Neural progenitor cell (in vitro differentiated cells): ENCODE data around the gene TSPYL1. TPM values are rescaled to one million over a fixed set of nuclear protein-coding genes. Genes with fewer than 3 reads are reported as not detected.

Experiments used
- DNase-seq: peaks from one replicate; pipeline ENCODE4 v3.0.0-alpha.2; 2016; ENCODE audit warnings: low spot score
- H2AFZ ChIP-seq: fragments of 200-600 bp; sonication (generic); replicated peaks from 2 replicates; pipeline ENCODE4 v1.6.1; 2016; ENCODE audit warnings: antibody characterized with exemption
- H3F3A ChIP-seq: fragments of 200-600 bp; sonication (generic); 2 replicates; pipeline ENCODE4 v1.6.1; 2016; ENCODE audit warnings: antibody characterized with exemption, low read depth
- H3K27ac ChIP-seq: fragments of 200-600 bp; sonication (generic); 2 replicates; pipeline ENCODE4 v1.5.1; 2016; ENCODE audit warnings: mild to moderate bottlenecking
- H3K27me3 ChIP-seq: fragments of 200-600 bp; sonication (generic); 2 replicates; pipeline ENCODE4 v1.6.1; 2016; ENCODE audit warnings: mild to moderate bottlenecking, moderate library complexity
- H3K36me3 ChIP-seq: fragments of 200-600 bp; sonication (generic); 2 replicates; pipeline ENCODE4 v1.5.1; 2016
- H3K4me1 ChIP-seq: fragments of 200-600 bp; sonication (generic); 2 replicates; pipeline ENCODE4 v1.6.1; 2016; ENCODE audit warnings: mixed run types
- H3K4me2 ChIP-seq: fragments of 200-600 bp; sonication (generic); 2 replicates; pipeline ENCODE4 v1.6.1; 2016
- H3K4me3 ChIP-seq: fragments of 200-600 bp; sonication (generic); 2 replicates; pipeline ENCODE4 v1.5.1; 2016
- H3K79me2 ChIP-seq: fragments of 200-600 bp; sonication (generic); 2 replicates; pipeline ENCODE4 v1.6.1; 2016; ENCODE audit warnings: low read depth
- H3K9ac ChIP-seq: fragments of 200-600 bp; sonication (generic); 2 replicates; pipeline ENCODE4 v1.6.1; 2016
- H3K9me3 ChIP-seq: fragments of 200-600 bp; sonication (generic); 2 replicates; pipeline ENCODE4 v1.5.1; 2016; ENCODE audit warnings: low read depth
- H4K20me1 ChIP-seq: fragments of 200-600 bp; sonication (generic); 2 replicates; pipeline ENCODE4 v1.6.1; 2016; ENCODE audit warnings: low read depth
- H3K27ac Mint-ChIP-seq: 3 replicates; pipeline ENCODE4 v1.8.0; 2021; ENCODE audit warnings: mixed read lengths
- H3K27me3 Mint-ChIP-seq: 2 replicates; pipeline ENCODE4 v1.8.0; 2022; ENCODE audit warnings: low read depth, mild to moderate bottlenecking, inconsistent platforms, moderate library complexity, mixed read lengths; ENCODE audit not compliant: insufficient read depth
- H3K36me3 Mint-ChIP-seq: 3 replicates; pipeline ENCODE4 v1.8.0; 2021; ENCODE audit warnings: mixed read lengths
- H3K4me1 Mint-ChIP-seq: 3 replicates; pipeline ENCODE4 v1.8.0; 2021; ENCODE audit warnings: mixed read lengths
- H3K4me3 Mint-ChIP-seq: 3 replicates; pipeline ENCODE4 v1.8.0; 2021; ENCODE audit warnings: mild to moderate bottlenecking, moderate library complexity, mixed read lengths
- H3K9me3 Mint-ChIP-seq: 3 replicates; pipeline ENCODE4 v1.8.0; 2020; ENCODE audit warnings: mixed read lengths
- EZH2 ChIP-seq: fragments of 200-600 bp; sonication (generic); IDR thresholded peaks from 2 replicates; pipeline ENCODE4 v1.6.1; 2017; ENCODE audit warnings: antibody characterized with exemption, mild to moderate bottlenecking, moderate library complexity
- EZH2phosphoT487 ChIP-seq: fragments of 200-600 bp; sonication (generic); IDR thresholded peaks from 2 replicates; pipeline ENCODE4 v1.6.1; 2017; ENCODE audit warnings: antibody characterized with exemption
- total RNA-seq: library from RNA; depleted of rRNA; stranded (reverse); fragments of >200 nt; gene quantifications from 2 replicates; pipeline ENCODE4 v1.2.3, GENCODE V29; 2015; ENCODE audit warnings: low replicate concordance
- TF ChIP-seq, protein P1 (sequence below): fragments of 200-600 bp; sonication (generic); IDR thresholded peaks from 2 replicates; pipeline ENCODE4 v1.5.1; 2017; ENCODE audit warnings: antibody characterized with exemption, mild to moderate bottlenecking

Gene TSPYL1
- total RNA-seq, 1 donor from 2014 or later = 63.0 TPM

DNA sequence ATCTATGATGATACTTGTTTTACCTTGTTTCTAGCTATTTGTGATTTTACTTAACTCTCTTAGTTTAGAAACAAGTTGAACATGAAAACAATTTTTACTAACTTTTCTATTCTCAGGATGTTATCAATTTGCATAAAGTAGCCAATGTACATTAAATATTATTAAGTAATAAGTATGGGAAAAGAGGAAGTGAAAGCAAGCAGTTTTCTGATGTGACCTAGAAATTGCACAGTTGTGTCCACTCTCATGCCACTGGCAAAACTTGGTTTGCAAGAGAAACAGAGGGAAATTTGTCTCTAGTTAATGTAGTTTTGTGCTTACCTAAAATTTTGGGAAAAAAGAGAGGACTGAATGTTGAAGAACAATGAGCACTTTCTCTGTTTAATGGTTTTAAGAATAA is 19.2 kb upstream of the TSPYL1 start:
- Histone ChIP-seq H3K36me3 (no peaks in the 10 kb centered on the region), H3F3A (no peaks in the 10 kb centered on the region), H2AFZ (no peak overlapping the region), H3K27me3 (no peaks in the 10 kb centered on the region), H4K20me1 (no peaks in the 10 kb centered on the region), H3K27ac (no peak overlapping the region), H3K4me3 (no peak overlapping the region), H3K4me1 (no peaks in the 10 kb centered on the region), H3K79me2 (no peaks in the 10 kb centered on the region), H3K9ac (no peak overlapping the region), H3K4me2 (no peak overlapping the region), H3K9me3 (no peaks in the 10 kb centered on the region)
- H3K4me1 Mint-ChIP-seq = peaks cover 7% of the 10 kb centered on the region
- H3K9me3 Mint-ChIP-seq = peaks cover 20% of the 10 kb centered on the region
- no peaks in the 10 kb centered on the region for H3K27me3 Mint-ChIP-seq
- no peak for TF ChIP-seq EZH2
- TF ChIP-seq, protein P1, sequence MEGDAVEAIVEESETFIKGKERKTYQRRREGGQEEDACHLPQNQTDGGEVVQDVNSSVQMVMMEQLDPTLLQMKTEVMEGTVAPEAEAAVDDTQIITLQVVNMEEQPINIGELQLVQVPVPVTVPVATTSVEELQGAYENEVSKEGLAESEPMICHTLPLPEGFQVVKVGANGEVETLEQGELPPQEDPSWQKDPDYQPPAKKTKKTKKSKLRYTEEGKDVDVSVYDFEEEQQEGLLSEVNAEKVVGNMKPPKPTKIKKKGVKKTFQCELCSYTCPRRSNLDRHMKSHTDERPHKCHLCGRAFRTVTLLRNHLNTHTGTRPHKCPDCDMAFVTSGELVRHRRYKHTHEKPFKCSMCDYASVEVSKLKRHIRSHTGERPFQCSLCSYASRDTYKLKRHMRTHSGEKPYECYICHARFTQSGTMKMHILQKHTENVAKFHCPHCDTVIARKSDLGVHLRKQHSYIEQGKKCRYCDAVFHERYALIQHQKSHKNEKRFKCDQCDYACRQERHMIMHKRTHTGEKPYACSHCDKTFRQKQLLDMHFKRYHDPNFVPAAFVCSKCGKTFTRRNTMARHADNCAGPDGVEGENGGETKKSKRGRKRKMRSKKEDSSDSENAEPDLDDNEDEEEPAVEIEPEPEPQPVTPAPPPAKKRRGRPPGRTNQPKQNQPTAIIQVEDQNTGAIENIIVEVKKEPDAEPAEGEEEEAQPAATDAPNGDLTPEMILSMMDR = no peak
- no peak for TF ChIP-seq EZH2phosphoT487
- H3K27ac Mint-ChIP-seq = no peak overlapping the region
- no peak overlapping the region for H3K4me3 Mint-ChIP-seq
- H3K36me3 Mint-ChIP-seq = peaks cover 3% of the 10 kb centered on the region
- DNase-seq = no peak

- TF ChIP-seq EZH2phosphoT487 (no peak), EZH2 (no peak)
- TF ChIP-seq, protein P1 = no peak
- no peaks in the 10 kb centered on the region for H3K36me3 ChIP-seq
- no peak overlapping the region for H3K4me2 ChIP-seq
- H3K9me3 ChIP-seq = no peaks in the 10 kb centered on the region
- Mint-ChIP-seq H3K4me3 (no peak overlapping the region), H3K4me1 (peaks cover 7% of the 10 kb centered on the region), H3K36me3 (peaks cover 3% of the 10 kb centered on the region), H3K27me3 (no peaks in the 10 kb centered on the region), H3K9me3 (peaks cover 20% of the 10 kb centered on the region), H3K27ac (no peak overlapping the region)
- H2AFZ ChIP-seq = no peak overlapping the region
- H3K4me3 ChIP-seq = no peak overlapping the region
- no peaks in the 10 kb centered on the region for H4K20me1 ChIP-seq
- DNase-seq = no peak
- no peaks in the 10 kb centered on the region for H3F3A ChIP-seq
- H3K27me3 ChIP-seq = no peaks in the 10 kb centered on the region
- H3K79me2 ChIP-seq = no peaks in the 10 kb centered on the region
- no peak overlapping the region for H3K27ac ChIP-seq
- no peak overlapping the region for H3K9ac ChIP-seq
- no peaks in the 10 kb centered on the region for H3K4me1 ChIP-seq
Observed at GRCh38 chr6:116298273-116298672, 18.5 kb upstream of the TSPYL1 start.

GRCh38 chr6:116292553-116292952 is 12.8 kb upstream of the TSPYL1 start:
- no peak for TF ChIP-seq EZH2
- H3K4me1 Mint-ChIP-seq = no peaks in the 10 kb centered on the region
- no peak overlapping the region for H2AFZ ChIP-seq

GRCh38 chr6:116291701-116292396 is 12.1 kb upstream of the TSPYL1 start:
- no peaks in the 10 kb centered on the region for H3K4me1 Mint-ChIP-seq
- Histone ChIP-seq H3F3A (no peaks in the 10 kb centered on the region), H2AFZ (no peak overlapping the region), H3K79me2 (no peaks in the 10 kb centered on the region), H3K27me3 (no peaks in the 10 kb centered on the region), H3K4me3 (no peak overlapping the region), H4K20me1 (no peaks in the 10 kb centered on the region), H3K27ac (no peak overlapping the region), H3K4me2 (no peak overlapping the region), H3K9ac (no peak overlapping the region), H3K9me3 (no peaks in the 10 kb centered on the region), H3K36me3 (no peaks in the 10 kb centered on the region), H3K4me1 (no peaks in the 10 kb centered on the region)
- no peak for DNase-seq
- TF ChIP-seq EZH2phosphoT487 = no peak
- TF ChIP-seq, protein P1 = no peak
- TF ChIP-seq EZH2 = no peak
- H3K9me3 Mint-ChIP-seq = no peaks in the 10 kb centered on the region
- H3K36me3 Mint-ChIP-seq = no peaks in the 10 kb centered on the region
- H3K4me3 Mint-ChIP-seq = no peak overlapping the region
- H3K27me3 Mint-ChIP-seq = no peaks in the 10 kb centered on the region
- H3K27ac Mint-ChIP-seq = no peak overlapping the region

More at GRCh38 chr6:116292553-116292952, 12.8 kb upstream of the TSPYL1 start:
- Histone ChIP-seq H3K9ac (no peak overlapping the region), H3K27me3 (no peaks in the 10 kb centered on the region), H3K79me2 (no peaks in the 10 kb centered on the region), H3K4me3 (no peak overlapping the region), H3F3A (no peaks in the 10 kb centered on the region), H4K20me1 (no peaks in the 10 kb centered on the region), H3K4me2 (no peak overlapping the region), H3K4me1 (no peaks in the 10 kb centered on the region), H3K9me3 (no peaks in the 10 kb centered on the region), H3K36me3 (no peaks in the 10 kb centered on the region), H3K27ac (no peak overlapping the region)
- H3K27ac Mint-ChIP-seq = no peak overlapping the region
- H3K36me3 Mint-ChIP-seq = no peaks in the 10 kb centered on the region
- DNase-seq = no peak
- H3K27me3 Mint-ChIP-seq = no peaks in the 10 kb centered on the region
- H3K4me3 Mint-ChIP-seq = no peak overlapping the region
- H3K9me3 Mint-ChIP-seq = peaks cover 3% of the 10 kb centered on the region
